Stimulated activated naive B cell treated with anti-CD40 and anti-IgM and Interleukin-4, amounts not matched to agents 10 μg/mL and 1 μg/mL and 100 μg/mL, for 72 hours (primary cell): ENCODE measurements around the gene DENND11.

Experiments
- ATAC-seq, 2 donors: fragments of 150-1000 bp; cut with Tn5 transposase; replicated peaks; 2 replicates each; pipeline ENCODE4 v1.10.0; 2021; ENCODE audit warnings: moderate library complexity in 1 of 2
- DNase-seq: peaks from one replicate; pipeline ENCODE4 v3.0.0; 2021
- H3K27ac Mint-ChIP-seq: one replicate; pipeline ENCODE4 v1.8.0; 2022; ENCODE audit warnings: mild to moderate bottlenecking, mixed read lengths
- H3K27me3 Mint-ChIP-seq, 2 donors: one replicate each; pipeline ENCODE4 v1.8.0; 2022; ENCODE audit warnings: mixed read lengths in 2 of 2
- H3K36me3 Mint-ChIP-seq, 2 donors: one replicate each; pipeline ENCODE4 v1.8.0; 2022; ENCODE audit warnings: mixed read lengths in 2 of 2, mild to moderate bottlenecking in 1 of 2
- H3K4me1 Mint-ChIP-seq, 2 donors: one replicate each; pipeline ENCODE4 v1.8.0; 2022; ENCODE audit warnings: mixed read lengths in 2 of 2, mild to moderate bottlenecking in 1 of 2
- H3K4me3 Mint-ChIP-seq, 2 donors: one replicate each; pipeline ENCODE4 v1.8.0; 2022; ENCODE audit warnings: mild to moderate bottlenecking in 2 of 2, mixed read lengths in 2 of 2, moderate library complexity in 1 of 2
- H3K9me3 Mint-ChIP-seq, 2 donors: one replicate each; pipeline ENCODE4 v1.8.0; 2022; ENCODE audit warnings: mixed read lengths in 2 of 2, mild to moderate bottlenecking in 1 of 2

Gene DENND11

DNA sequence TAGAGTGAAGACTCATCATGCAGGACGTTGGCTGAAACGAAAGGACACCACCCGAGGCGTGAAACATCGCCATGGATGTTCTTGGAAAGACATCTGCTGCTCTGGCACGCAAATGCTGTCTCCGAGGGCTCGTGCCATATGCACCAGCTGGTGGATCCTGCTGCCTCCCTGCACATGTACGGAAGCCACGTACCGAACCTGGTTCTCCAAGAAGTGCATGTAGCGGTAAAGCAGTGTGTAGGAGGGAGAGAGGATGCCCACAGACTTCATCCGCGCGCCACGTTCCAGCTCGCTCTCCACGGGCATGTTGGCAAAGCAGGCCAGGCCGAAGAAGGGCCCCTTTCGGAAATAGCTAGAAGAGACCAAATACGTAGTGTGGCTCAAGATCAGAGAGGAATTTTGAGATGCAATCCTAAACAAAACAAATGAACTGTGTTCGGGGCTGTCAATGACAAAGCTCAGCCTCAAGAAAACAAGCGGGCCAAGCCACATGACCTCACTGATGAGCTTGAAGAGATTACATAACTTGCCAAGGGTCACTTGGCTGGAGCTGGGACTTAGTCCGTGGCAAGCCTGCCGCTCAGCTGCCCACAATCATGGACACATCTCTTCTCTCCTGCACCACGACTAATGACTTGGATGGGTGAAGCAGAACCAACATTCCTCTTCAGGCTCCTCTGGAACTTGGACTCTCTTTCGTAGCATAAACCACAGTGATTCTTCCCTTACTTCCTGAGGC, 16.5 kb downstream of the DENND11 start:
- peaks cover 22 to 49% of the 10 kb centered on the region in 2 donors for H3K36me3 Mint-ChIP-seq
- H3K27me3 Mint-ChIP-seq: no peaks in the 10 kb centered on the region
- no peaks in the 10 kb centered on the region for H3K9me3 Mint-ChIP-seq
- ATAC-seq (no peak), DNase-seq (no peak)
- H3K4me3 Mint-ChIP-seq: no peak overlapping the region
- H3K27ac Mint-ChIP-seq: no peak overlapping the region
- H3K4me1 Mint-ChIP-seq: peaks cover 14 to 17% of the 10 kb centered on the region in 2 donors

DNA sequence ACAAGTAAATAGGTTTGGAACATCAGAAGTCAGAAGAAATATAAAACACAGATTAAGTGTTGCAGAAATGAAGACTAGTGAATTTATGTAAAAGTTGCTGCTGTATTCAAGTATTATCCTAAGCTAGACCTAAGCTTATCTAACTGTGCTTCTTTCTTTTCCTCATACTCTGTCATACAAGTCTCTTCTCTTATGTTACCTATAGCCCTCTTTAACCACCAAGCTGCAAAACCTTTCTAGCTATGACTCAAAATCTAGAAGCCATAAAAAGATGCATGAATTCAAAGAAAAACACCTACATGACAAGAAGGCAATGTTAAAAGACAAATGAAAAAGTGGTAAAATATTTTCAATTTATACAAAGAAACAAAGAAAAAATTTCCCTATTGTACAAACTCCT, 23.0 kb downstream of the DENND11 start:
- Mint-ChIP-seq H3K9me3 (no peaks in the 10 kb centered on the region), H3K27me3 (no peaks in the 10 kb centered on the region), H3K4me1 (peaks cover 7 to 25% of the 10 kb centered on the region in 2 donors), H3K36me3 (peaks cover 18 to 34% of the 10 kb centered on the region in 2 donors), H3K27ac (no peak overlapping the region), H3K4me3 (no peak overlapping the region)
- peak; percentile 41 to 48 for ATAC-seq
- DNase-seq: no peak

DNA sequence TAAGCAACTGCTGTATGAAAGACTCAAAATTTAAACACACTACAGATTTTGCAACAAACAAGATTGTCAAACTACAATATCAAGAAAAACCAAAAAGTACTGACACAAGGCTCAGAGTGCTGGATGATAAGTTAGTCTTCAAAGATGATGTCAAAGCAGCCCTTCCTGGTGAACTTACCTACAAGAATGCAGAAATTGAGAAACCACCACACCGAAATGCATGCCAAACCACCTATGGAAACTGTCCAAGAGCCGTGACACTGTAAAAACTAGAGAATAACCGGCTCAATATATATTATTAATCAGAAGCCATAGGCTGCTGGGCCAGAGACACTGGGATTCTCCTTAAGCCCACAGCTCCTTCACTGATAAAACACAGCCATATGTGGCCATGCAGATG, 25.3 kb downstream of the DENND11 start:
- Mint-ChIP-seq H3K27ac (peak overlapping the region; percentile 31), H3K36me3 (peaks cover 22 to 38% of the 10 kb centered on the region in 2 donors), H3K9me3 (peaks cover 0 to 2% of the 10 kb centered on the region in 2 donors), H3K4me1 (peaks cover 7 to 25% of the 10 kb centered on the region in 2 donors), H3K4me3 (no peak overlapping the region), H3K27me3 (no peaks in the 10 kb centered on the region)
- no peak for ATAC-seq
- no peak for DNase-seq

DNA sequence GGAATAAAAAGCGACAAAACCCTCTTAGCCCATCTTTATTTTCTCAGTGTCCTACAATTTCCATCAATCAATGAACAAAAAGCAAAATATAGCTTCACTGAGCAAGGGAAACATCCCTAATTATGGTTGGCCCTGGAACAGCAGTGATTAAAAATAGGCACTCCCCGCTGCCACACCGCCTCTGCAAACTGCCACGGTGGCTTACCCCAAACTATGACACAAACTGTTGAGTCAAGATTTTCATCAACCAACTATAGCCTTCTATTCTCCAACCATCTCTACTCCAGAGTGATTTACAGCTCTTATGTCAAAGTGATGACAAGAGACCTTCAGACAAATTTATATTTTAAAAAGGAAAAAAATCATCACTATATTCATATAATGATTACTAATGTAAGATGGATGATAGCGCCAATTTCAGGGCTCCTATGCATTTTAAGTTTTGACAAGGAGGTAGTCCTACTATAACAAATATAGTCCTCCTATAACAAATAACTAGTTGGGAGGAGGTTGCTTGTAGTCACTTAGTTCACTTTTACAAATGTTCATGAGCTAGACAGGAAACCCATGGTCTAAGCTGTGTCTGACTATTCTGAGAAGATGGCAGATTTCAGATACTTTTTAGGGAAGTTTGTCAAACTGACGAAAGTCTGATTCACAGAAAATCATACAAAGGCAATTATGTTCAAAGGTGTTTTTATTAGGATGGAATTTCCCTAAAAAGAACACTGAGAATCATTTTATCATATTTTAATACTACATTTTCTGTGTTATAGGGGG, 26.3 kb downstream of the DENND11 start:
- no peaks in the 10 kb centered on the region for H3K27me3 Mint-ChIP-seq
- H3K4me1 Mint-ChIP-seq: peaks cover 6 to 21% of the 10 kb centered on the region in 2 donors
- H3K27ac Mint-ChIP-seq: no peak overlapping the region
- H3K4me3 Mint-ChIP-seq: no peak overlapping the region
- DNase-seq (no peak), ATAC-seq (peak; percentile 65 to 66)
- H3K36me3 Mint-ChIP-seq: peaks cover 21 to 34% of the 10 kb centered on the region in 2 donors
- peaks cover 0 to 2% of the 10 kb centered on the region in 2 donors for H3K9me3 Mint-ChIP-seq

DNA sequence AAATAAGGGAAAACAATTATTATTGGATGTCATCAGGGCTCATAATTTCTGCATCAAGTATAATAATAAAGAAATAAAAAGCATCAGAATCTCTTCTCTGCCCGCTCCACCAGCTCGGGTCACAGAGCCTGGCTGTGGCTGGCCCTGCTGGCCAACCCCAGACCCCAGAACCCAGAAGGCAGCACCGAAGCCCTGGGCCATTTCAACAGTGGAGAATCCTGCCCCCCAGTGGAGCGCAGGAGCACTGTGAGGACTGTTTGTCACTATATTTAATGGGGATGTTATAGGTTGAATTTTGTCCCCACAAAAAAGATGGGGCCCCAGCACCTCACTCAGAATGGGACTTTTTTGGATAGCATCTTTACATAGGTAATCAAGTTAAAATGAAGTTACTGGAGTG, 27.3 kb downstream of the DENND11 start:
- Mint-ChIP-seq H3K4me1 (peaks cover 3 to 17% of the 10 kb centered on the region in 2 donors), H3K4me3 (no peak overlapping the region), H3K27me3 (no peaks in the 10 kb centered on the region), H3K27ac (no peak overlapping the region), H3K9me3 (peaks cover 0 to 2% of the 10 kb centered on the region in 2 donors), H3K36me3 (peaks cover 18 to 31% of the 10 kb centered on the region in 2 donors)
- ATAC-seq: peak in 1 of 2 donors; percentile 31
- DNase-seq: no peak

DNA sequence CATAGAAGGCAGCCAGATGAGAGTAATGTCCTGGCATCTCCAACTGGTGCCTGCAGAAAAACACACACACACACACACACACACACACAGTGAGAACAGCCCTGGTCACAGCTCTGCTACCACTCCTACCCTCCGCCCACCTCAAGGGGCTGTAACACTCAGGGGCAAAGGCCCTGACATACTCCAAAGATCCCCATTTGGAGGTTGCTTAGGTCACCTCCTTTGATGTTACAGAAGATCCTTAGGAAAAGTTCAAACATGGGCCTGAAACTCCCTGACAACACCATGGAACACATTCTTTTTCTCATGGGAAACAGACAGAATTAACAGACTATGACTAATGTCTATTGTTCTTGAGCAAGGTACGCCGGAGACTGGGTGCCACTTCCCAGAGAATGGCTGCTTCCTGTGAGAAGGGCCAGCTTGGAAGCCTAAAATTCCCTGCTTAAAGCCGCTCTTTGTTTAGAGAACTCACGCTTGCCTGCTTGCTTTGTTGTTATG, 27.7 kb downstream of the DENND11 start:
- H3K36me3 Mint-ChIP-seq: peaks cover 18 to 31% of the 10 kb centered on the region in 2 donors
- peaks cover 0 to 2% of the 10 kb centered on the region in 2 donors for H3K9me3 Mint-ChIP-seq
- H3K27me3 Mint-ChIP-seq: no peaks in the 10 kb centered on the region
- H3K4me3 Mint-ChIP-seq: no peak overlapping the region
- DNase-seq (no peak), ATAC-seq (no peak)
- peaks cover 3 to 17% of the 10 kb centered on the region in 2 donors for H3K4me1 Mint-ChIP-seq
- peak overlapping the region; percentile 16 for H3K27ac Mint-ChIP-seq

DNA sequence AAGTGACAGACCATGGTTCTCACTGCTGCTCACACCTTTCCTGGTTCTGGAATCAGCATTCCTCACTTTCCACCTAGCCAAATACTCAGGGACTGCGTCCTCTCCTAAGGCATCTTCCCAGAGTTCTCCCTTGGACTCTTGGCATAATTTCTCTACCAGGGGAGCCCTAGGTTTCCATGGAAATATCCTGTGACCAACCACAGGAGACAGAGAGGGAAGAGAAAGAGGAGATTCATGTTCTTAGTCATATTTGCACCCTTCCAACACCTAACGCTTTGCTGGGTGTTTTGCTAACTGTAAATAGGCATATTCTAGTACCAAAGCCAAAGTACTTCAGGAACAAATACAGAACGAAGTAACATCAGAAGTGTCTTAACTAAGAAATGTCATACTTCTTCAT, 28.6 kb downstream of the DENND11 start:
- Mint-ChIP-seq H3K27me3 (no peaks in the 10 kb centered on the region), H3K4me3 (no peak overlapping the region), H3K36me3 (peaks cover 19 to 38% of the 10 kb centered on the region in 2 donors), H3K4me1 (peaks cover 3 to 17% of the 10 kb centered on the region in 2 donors), H3K9me3 (peaks cover 0 to 2% of the 10 kb centered on the region in 2 donors), H3K27ac (no peak overlapping the region)
- ATAC-seq (no peak), DNase-seq (no peak)

DNA sequence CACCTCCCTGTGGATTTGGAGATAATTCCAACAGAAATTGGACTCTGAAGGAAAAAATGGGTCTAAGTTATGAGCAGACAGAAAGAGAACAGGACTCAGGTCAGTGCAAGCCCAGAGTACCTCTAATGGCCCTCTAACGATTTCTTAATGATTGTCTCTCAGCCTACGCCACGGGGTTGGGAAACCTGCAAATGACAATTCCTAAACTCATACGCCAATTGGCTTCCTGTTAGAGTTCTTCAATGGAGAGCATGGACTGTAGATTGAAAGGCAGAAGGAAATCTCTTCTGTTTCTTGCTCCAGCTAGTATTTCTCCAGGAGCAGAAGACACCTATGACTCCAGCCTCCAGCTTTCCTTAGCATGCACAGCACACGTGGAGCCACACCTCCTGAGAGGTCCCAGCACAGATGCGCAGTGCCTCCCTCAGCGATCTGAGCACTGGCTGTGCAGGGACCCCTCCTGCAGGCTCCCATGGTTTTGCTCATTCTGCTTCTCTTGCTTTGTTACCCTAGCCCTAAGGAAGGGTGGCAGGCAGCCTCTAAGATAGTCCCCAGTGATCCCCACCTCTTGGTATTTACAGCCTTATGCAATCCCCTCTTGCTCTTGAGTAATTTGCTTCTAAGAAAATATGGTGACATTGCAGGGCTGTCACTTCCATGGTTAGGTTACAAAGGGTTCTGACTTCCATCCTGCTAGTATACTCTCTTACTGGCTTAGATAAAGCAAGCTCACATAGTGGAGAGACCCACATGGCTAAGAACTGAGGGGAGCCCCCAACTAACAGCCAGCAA, 30.1 kb downstream of the DENND11 start:
- Mint-ChIP-seq H3K27me3 (no peaks in the 10 kb centered on the region), H3K36me3 (peaks cover 19 to 46% of the 10 kb centered on the region in 2 donors), H3K4me3 (no peak overlapping the region), H3K27ac (no peak overlapping the region), H3K4me1 (peaks cover 3 to 17% of the 10 kb centered on the region in 2 donors), H3K9me3 (peaks cover 0 to 2% of the 10 kb centered on the region in 2 donors)
- ATAC-seq (no peak), DNase-seq (no peak)

DNA sequence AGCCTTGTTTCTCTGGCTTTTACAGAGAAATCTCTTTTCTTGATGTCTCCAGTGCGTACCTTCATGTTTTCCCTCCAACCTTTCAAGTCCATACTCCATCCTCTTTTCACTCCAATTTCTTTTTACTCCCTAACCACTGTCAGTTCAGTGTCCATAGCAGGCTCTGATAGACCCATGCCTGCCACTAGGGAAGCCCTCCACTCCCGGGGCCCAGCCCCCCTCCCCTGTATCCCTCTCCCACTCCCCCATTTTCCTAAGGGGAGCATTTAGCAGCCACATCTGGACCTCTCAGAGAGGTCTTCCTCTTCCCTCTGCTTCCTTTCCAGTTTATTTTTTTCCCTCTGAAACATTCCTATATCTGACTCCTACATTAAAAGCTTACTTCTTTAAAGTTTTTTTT, 33.1 kb downstream of the DENND11 start:
- Mint-ChIP-seq H3K4me3 (no peak overlapping the region), H3K27ac (peak overlapping the region; percentile 28), H3K4me1 (peaks cover 0 to 3% of the 10 kb centered on the region in 2 donors), H3K36me3 (peaks cover 26 to 51% of the 10 kb centered on the region in 2 donors), H3K27me3 (no peaks in the 10 kb centered on the region), H3K9me3 (peaks cover 0 to 2% of the 10 kb centered on the region in 2 donors)
- DNase-seq: no peak
- no peak for ATAC-seq

DNA sequence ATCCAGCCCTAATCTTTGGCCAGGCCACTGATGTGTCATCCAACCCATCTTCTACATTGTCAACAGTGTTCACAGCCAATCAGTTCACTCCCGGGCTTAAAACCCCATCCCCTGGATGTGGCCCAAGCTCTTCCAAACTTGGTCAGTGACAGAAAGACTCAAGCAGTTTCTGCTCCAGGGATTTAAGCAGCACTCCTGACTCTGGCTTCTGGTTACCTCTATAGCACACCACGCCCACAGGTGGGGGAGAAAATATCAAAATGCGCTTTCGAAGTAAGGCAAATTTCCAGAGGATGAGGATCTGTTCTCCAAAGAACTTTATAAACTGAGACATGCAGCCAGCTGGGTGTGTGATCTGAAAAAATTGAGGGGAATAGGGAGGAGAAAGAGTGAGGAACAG, 35.9 kb downstream of the DENND11 start:
- ATAC-seq: no peak

DNA sequence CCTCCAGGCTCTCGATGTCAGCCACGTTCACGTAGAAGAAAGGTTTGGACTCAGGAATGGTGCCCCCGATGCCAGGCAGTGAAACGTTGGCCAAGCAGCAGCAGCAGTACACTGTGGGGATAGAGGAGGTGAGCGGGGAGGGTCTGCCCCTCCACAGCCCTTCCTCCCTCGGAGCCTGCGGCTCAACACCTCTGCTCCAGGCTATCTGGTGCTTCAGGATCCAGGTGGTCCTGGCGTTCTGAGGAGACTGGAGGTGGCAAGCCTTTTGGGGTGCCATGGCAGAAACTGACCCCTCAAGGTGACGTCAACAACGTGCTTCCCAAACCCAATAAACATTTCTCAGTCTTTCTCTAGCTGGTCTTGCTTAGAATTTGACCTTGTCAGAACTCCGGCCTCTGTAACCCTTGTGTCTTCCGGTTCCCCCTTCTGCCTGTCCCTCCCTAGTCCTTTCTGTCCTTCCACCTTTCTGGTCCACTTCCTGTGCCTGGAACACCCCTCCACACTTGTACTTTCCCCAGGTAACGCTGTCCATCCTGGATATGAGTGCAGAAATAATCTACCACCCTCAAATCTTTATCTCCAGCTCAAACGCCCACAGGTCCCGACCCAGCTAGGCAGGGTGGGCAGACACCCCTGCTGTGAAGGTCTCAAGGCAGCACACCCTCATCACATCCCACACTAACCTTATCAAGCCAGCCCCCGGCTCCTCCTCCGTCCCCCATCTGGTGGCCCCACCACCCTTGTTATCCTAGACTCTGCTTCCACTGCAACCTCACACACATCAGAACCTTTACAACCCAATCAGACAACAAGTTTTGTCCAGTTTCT, 36.5 kb downstream of the DENND11 start:
- H3K4me3 Mint-ChIP-seq: no peak overlapping the region
- H3K27me3 Mint-ChIP-seq: no peaks in the 10 kb centered on the region
- DNase-seq: no peak
- H3K9me3 Mint-ChIP-seq: no peaks in the 10 kb centered on the region
- peak overlapping the region; percentile 65 for H3K27ac Mint-ChIP-seq
- H3K36me3 Mint-ChIP-seq: peaks cover 30 to 47% of the 10 kb centered on the region in 2 donors
- ATAC-seq: no peak
- peaks cover 8 to 16% of the 10 kb centered on the region in 2 donors for H3K4me1 Mint-ChIP-seq

More for the DNA sequence above, 35.9 kb downstream of the DENND11 start:
- Mint-ChIP-seq H3K27ac (no peak overlapping the region), H3K9me3 (no peaks in the 10 kb centered on the region), H3K4me3 (no peak overlapping the region), H3K27me3 (no peaks in the 10 kb centered on the region), H3K4me1 (peaks cover 6 to 12% of the 10 kb centered on the region in 2 donors), H3K36me3 (peaks cover 28 to 44% of the 10 kb centered on the region in 2 donors)
- DNase-seq: no peak

DNA sequence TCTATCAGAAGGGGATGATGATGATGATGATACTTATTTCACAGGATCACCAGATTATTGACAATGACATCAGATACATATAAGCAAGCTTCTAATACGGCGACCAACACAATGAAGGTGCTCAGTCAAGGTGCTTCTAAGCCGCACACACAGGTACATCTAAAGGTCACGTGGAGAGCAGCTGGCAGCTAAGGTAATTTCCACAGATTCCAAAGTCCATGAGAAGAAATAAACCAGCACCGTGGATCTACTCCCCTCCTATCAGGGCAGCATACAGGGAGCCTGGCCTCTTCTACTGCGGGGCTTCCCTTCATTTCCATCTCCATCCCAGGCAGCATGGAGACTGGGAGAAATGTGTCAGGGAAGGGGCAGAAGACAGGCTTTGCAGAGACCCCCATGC, 37.5 kb downstream of the DENND11 start:
- Mint-ChIP-seq H3K27me3 (no peaks in the 10 kb centered on the region), H3K4me1 (peaks cover 14 to 24% of the 10 kb centered on the region in 2 donors), H3K4me3 (no peak overlapping the region), H3K27ac (no peak overlapping the region), H3K9me3 (no peaks in the 10 kb centered on the region), H3K36me3 (peaks cover 35 to 52% of the 10 kb centered on the region in 2 donors)
- ATAC-seq (no peak), DNase-seq (no peak)

DNA sequence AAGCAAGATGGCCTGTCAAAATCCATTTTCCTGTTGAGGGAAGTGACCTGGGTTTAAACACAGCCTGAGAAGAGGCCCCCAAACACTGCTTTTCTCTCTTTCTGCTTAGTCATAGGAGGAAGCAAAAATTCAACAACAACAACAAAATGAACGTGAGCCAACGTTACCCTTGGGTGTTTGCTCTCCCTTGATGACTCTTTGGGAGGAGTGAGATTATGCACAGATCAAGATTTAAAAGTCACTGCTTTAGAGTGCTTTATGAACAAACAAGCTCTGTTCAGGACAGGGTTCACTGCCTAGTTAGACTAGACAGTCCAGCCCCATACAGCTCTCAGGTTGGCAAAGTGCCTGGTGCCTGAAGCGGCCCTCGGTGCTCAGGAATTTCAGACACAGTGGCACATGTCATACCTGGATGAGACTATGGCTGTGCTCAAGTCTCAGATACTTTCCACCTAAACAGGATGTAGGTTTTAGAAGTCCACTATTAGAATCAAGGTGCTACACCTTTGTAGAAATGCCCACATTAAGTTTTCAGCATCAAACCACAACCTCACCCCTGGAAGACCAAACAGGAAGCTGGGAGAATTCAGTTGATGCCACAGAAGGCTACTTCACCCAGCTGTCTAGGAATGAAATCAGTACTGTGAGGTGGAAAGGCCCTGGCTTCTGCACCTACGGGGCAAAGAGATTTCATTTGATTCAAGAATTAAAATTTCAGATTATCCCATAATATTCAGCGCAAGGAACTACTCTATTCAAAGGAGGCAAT, 38.7 kb downstream of the DENND11 start:
- no peak for DNase-seq
- H3K36me3 Mint-ChIP-seq: peaks cover 35 to 46% of the 10 kb centered on the region in 2 donors

More for the DNA sequence above, 38.7 kb downstream of the DENND11 start:
- Mint-ChIP-seq H3K27ac (peak overlapping the region; percentile 85), H3K9me3 (no peaks in the 10 kb centered on the region), H3K4me1 (peaks cover 14 to 24% of the 10 kb centered on the region in 2 donors), H3K27me3 (no peaks in the 10 kb centered on the region), H3K4me3 (peak overlapping the region in 1 of 2 donors; percentile 8)
- ATAC-seq: peak; percentile 47 to 55
